Stimulated activated naive CD4-positive, alpha-beta T cell treated with Interleukin-2 at 50 U/mL for 16 hours (primary cell): ENCODE results near the gene OR52A1.

Experiments
- DNase-seq: peaks from one replicate; lab custom pipeline; 2025; lab: John Stamatoyannopoulos, UW

The OR52A1 gene

GRCh38 chr11:5131584-5132335, 22.8 kb downstream of the OR52A1 start:
- no peak for DNase-seq

- DNase-seq, result no peak
Observed at GRCh38 chr11:5129457-5129877, 25.1 kb downstream of the OR52A1 start.

GRCh38 chr11:5124891-5125620, 29.5 kb downstream of the OR52A1 start:
- DNase-seq, result no peak

GRCh38 chr11:5123802-5124521, 30.6 kb downstream of the OR52A1 start:
- no peak for DNase-seq

- DNase-seq, result no peak
Observed at GRCh38 chr11:5118893-5119292, 35.7 kb downstream of the OR52A1 start.

- DNase-seq, result no peak
Observed at GRCh38 chr11:5117588-5117987, 37.0 kb downstream of the OR52A1 start.

GRCh38 chr11:5115339-5115738, 39.2 kb downstream of the OR52A1 start:
- DNase-seq, result no peak

- DNase-seq, result no peak
Observed at GRCh38 chr11:5107285-5107684, 47.3 kb downstream of the OR52A1 start.

GRCh38 chr11:5103066-5103465, 51.5 kb downstream of the OR52A1 start:
- no peak for DNase-seq

GRCh38 chr11:5102246-5102645, 52.3 kb downstream of the OR52A1 start:
- DNase-seq, result no peak

- DNase-seq, result no peak
Observed at GRCh38 chr11:5096011-5096410, 58.5 kb downstream of the OR52A1 start.
